ENCODE results near the gene LCE1B. TPM values are rescaled to one million over a fixed set of nuclear protein-coding genes. Genes with fewer than 3 reads are reported as not detected.

LCE1B gene
- total RNA-seq (2021): not detected in 3 replicates
- Bru-seq, nascent RNA: not detected
- long read RNA-seq, experiment 1: 0 reads
- long read RNA-seq, experiment 2: 0 reads
- long read RNA-seq, experiment 3: 0 reads

DNA sequence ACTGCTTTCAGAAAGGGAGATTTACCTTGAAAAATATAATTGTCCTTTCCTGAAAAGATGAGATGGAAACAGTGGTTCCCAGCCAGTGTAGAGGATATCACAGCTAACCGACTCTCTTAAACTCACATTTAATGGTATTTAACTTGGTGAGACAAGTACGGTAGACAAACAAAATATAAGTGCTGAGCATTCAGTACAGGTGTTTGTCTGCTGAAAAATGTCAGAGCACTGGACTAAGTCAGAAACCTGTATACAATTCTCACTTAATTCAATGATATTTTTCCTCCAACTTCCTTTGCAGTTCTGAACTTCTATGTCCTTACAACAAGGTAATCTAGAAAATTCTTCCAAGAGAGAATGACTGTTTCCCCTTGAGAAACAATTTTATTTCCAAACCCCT is at the start of gene LCE1B:
TSS of gene LCE1B (plus strand) at position 301 of the 400 bp plus-strand sequence. CDS start 476 bp downstream, outside the sequence.
- Mint-ChIP-seq H3K27me3 (ENCODE audit: low read depth) (peaks cover 6% of the 10 kb centered on the region), H3K9me3 (peaks cover 81% of the 10 kb centered on the region), H3K4me1 (no peaks in the 10 kb centered on the region), H3K4me3 (no peak within 1 kb of the TSS), H3K27ac (no peak within 1 kb of the TSS), H3K36me3 (peaks cover 58% of the 10 kb centered on the region)
- TF ChIP-seq NR1H2 (CRISPR knock-in tag; IDR thresholded peaks at IDR 0.05): no peak
- TF ChIP-seq ELF4 (CRISPR knock-in tag; IDR thresholded peaks at IDR 0.05; ENCODE audit: low read depth): no peak
- TF ChIP-seq ZSCAN18 (CRISPR knock-in tag; IDR thresholded peaks at IDR 0.05): no peak
- TF ChIP-seq, protein P1, sequence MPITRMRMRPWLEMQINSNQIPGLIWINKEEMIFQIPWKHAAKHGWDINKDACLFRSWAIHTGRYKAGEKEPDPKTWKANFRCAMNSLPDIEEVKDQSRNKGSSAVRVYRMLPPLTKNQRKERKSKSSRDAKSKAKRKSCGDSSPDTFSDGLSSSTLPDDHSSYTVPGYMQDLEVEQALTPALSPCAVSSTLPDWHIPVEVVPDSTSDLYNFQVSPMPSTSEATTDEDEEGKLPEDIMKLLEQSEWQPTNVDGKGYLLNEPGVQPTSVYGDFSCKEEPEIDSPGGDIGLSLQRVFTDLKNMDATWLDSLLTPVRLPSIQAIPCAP (CRISPR knock-in tag; IDR thresholded peaks at IDR 0.05): no peak
- TF ChIP-seq, protein P2, sequence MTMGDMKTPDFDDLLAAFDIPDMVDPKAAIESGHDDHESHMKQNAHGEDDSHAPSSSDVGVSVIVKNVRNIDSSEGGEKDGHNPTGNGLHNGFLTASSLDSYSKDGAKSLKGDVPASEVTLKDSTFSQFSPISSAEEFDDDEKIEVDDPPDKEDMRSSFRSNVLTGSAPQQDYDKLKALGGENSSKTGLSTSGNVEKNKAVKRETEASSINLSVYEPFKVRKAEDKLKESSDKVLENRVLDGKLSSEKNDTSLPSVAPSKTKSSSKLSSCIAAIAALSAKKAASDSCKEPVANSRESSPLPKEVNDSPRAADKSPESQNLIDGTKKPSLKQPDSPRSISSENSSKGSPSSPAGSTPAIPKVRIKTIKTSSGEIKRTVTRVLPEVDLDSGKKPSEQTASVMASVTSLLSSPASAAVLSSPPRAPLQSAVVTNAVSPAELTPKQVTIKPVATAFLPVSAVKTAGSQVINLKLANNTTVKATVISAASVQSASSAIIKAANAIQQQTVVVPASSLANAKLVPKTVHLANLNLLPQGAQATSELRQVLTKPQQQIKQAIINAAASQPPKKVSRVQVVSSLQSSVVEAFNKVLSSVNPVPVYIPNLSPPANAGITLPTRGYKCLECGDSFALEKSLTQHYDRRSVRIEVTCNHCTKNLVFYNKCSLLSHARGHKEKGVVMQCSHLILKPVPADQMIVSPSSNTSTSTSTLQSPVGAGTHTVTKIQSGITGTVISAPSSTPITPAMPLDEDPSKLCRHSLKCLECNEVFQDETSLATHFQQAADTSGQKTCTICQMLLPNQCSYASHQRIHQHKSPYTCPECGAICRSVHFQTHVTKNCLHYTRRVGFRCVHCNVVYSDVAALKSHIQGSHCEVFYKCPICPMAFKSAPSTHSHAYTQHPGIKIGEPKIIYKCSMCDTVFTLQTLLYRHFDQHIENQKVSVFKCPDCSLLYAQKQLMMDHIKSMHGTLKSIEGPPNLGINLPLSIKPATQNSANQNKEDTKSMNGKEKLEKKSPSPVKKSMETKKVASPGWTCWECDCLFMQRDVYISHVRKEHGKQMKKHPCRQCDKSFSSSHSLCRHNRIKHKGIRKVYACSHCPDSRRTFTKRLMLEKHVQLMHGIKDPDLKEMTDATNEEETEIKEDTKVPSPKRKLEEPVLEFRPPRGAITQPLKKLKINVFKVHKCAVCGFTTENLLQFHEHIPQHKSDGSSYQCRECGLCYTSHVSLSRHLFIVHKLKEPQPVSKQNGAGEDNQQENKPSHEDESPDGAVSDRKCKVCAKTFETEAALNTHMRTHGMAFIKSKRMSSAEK (CRISPR knock-in tag; IDR thresholded peaks at IDR 0.05; ENCODE audit: borderline replicate concordance): no peak
- TF ChIP-seq ZNF317 (CRISPR knock-in tag; IDR thresholded peaks at IDR 0.05; ENCODE audit: borderline replicate concordance, low read depth): no peak
- no peak for TF ChIP-seq MAX (CRISPR knock-in tag; IDR thresholded peaks at IDR 0.05)
- no peak for TF ChIP-seq AR (CRISPR knock-in tag; IDR thresholded peaks at IDR 0.05)
- TF ChIP-seq ARID4B (CRISPR knock-in tag; IDR thresholded peaks at IDR 0.05; ENCODE audit: borderline replicate concordance): no peak
- DNase-seq (ENCODE audit: low spot score): no peak
- ATAC-seq: no peak
- ChIA-PET CTCF (no interaction called here), POLR2A (no interaction called here)
